Measurements from ENCODE around the gene GNAI1. TPM values are rescaled to one million over a fixed set of nuclear protein-coding genes. Genes with fewer than 3 reads are reported as not detected.
A peak's percentile ranks its signal among the peaks of the same experiment; 100 is the strongest.

Gene GNAI1
- total RNA-seq: 179 TPM
- long read RNA-seq, full-length matches to known transcripts: 499 of 546 reads
- long read RNA-seq, partial matches to known transcripts: 33 of 546 reads
- long read RNA-seq, other reads (novel, unspliced or antisense): 14 of 546 reads

- DNase-seq (ENCODE audit: low spot score): peak; percentile 90
Measured at GRCh38 chr7:80134536-80135308, at the start of gene GNAI1. Gene GNAI1 (plus strand): TSS chr7:80134831. CDS start chr7:80135161, 330 bp downstream.

GRCh38 chr7:80087051-80087770 lies 47.4 kb upstream of the GNAI1 start:
- DNase-seq (ENCODE audit: low spot score): no peak

- no peak for DNase-seq (ENCODE audit: low spot score)
Measured at GRCh38 chr7:80087771-80088170, 46.9 kb upstream of the GNAI1 start.

- DNase-seq (ENCODE audit: low spot score): no peak
Measured at GRCh38 chr7:80088705-80089104, 45.9 kb upstream of the GNAI1 start.

- DNase-seq (ENCODE audit: low spot score): no peak
Measured at GRCh38 chr7:80089366-80089765, 45.3 kb upstream of the GNAI1 start.

GRCh38 chr7:80093349-80093748 lies 41.3 kb upstream of the GNAI1 start:
- DNase-seq (ENCODE audit: low spot score): no peak

- DNase-seq (ENCODE audit: low spot score): no peak
Measured at GRCh38 chr7:80095545-80095944, 39.1 kb upstream of the GNAI1 start.

GRCh38 chr7:80097756-80098155 lies 36.9 kb upstream of the GNAI1 start:
- no peak for DNase-seq (ENCODE audit: low spot score)

GRCh38 chr7:80098795-80099194 lies 35.8 kb upstream of the GNAI1 start:
- DNase-seq (ENCODE audit: low spot score): no peak

- DNase-seq (ENCODE audit: low spot score): no peak
Measured at GRCh38 chr7:80100254-80100653, 34.4 kb upstream of the GNAI1 start.

GRCh38 chr7:80105701-80106408 lies 28.8 kb upstream of the GNAI1 start:
- DNase-seq (ENCODE audit: low spot score): no peak

GRCh38 chr7:80106498-80107113 lies 28.0 kb upstream of the GNAI1 start:
- DNase-seq (ENCODE audit: low spot score): no peak

GRCh38 chr7:80107278-80107677 lies 27.4 kb upstream of the GNAI1 start:
- no peak for DNase-seq (ENCODE audit: low spot score)

- DNase-seq (ENCODE audit: low spot score): no peak
Measured at GRCh38 chr7:80110376-80110775, 24.3 kb upstream of the GNAI1 start.

- DNase-seq (ENCODE audit: low spot score): no peak
Measured at GRCh38 chr7:80114159-80114558, 20.5 kb upstream of the GNAI1 start.

GRCh38 chr7:80124526-80125264 lies 9.9 kb upstream of the GNAI1 start:
- no peak for DNase-seq (ENCODE audit: low spot score)

GRCh38 chr7:80127412-80128160 lies 7.0 kb upstream of the GNAI1 start:
- no peak for DNase-seq (ENCODE audit: low spot score)

- DNase-seq (ENCODE audit: low spot score): no peak
Measured at GRCh38 chr7:80128918-80129317, 5.7 kb upstream of the GNAI1 start.

GRCh38 chr7:80129785-80130184 lies 4.8 kb upstream of the GNAI1 start:
- DNase-seq (ENCODE audit: low spot score): no peak

All from mesenteric fat pad (tissue), 1 donor.